Right renal pelvis (tissue), 4 donors: ENCODE measurements around the gene YPEL4. TPM values are rescaled to one million over a fixed set of nuclear protein-coding genes. Genes with fewer than 3 reads are reported as not detected.
"Not testable (repeated sequence)": the region's sequence is repeated elsewhere in the genome, so short reads cannot be mapped to it uniquely, and the experiment has no call there.

Source experiments
- DNase-seq, 4 donors: peaks; one replicate each; pipeline ENCODE4 v3.0.0-alpha.2; 2013; ENCODE audit warnings: low read depth in 4 of 4, low spot score in 3 of 4, missing footprints in 1 of 4
- polyA plus RNA-seq, 4 donors: library from polyadenylated mRNA; unstranded; fragments of 120-200 nt; gene quantifications; one replicate each; pipeline ENCODE4 v1.2.1, GENCODE V29; 2013; ENCODE audit not compliant: insufficient read length in 4 of 4

YPEL4 gene
- polyA plus RNA-seq, 4 donors, result 1.5 to 2.5 (median 1.8) TPM

GRCh38 chr11:57652230-57652629, 2.5 kb upstream of the YPEL4 start:
- DNase-seq, result not testable (repeated sequence)

- DNase-seq, result no peak
These were observed 1.7 kb upstream of the YPEL4 start for GRCh38 chr11:57651408-57651807.

- DNase-seq, result no peak
These were observed 1.0 kb upstream of the YPEL4 start for GRCh38 chr11:57650739-57651090.

- no peak for DNase-seq
These were observed 644 bp downstream of the YPEL4 start for GRCh38 chr11:57648801-57649735.

DNA sequence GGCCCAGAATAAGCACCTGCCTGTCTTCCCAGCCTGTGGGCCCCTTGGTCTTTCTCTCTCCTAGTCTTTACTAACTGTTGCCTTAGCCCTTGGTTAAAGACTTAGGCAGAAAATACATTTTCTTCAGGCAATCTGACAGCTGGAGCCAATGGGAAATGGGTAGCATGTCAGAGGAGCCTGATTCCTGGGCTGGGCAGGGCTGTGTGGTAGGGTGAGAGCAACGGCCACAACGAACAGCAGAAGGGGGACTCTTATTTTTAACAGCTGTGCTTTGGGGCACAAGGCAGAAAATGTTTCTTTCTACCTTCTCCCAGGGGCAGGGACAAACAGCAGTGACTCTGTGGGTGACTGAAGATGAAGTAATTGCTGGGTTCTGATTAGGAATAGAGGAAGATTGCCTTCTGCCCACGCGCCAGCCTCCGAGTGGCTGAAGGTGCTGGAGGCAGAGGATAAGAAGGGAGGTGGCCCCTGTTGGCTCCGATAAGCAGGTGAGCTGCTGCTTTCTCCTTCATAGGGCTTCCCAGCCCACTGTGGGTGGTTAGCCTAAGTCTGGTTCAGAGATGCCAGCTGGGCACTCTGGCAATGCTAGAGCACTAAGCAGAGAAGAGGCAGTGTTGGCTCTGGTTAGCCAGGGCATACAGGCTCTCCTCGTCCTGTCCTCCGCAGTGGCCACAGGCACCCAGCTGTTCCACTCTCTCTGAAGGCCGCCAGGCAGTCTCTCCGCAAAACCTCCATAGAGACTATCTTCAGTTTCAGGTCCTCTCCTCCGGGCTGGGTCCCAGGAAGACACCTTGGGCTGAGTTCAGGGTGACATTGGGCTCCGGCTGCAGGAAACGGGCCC, 1.5 kb downstream of the YPEL4 start:
- DNase-seq, result no peak

DNA sequence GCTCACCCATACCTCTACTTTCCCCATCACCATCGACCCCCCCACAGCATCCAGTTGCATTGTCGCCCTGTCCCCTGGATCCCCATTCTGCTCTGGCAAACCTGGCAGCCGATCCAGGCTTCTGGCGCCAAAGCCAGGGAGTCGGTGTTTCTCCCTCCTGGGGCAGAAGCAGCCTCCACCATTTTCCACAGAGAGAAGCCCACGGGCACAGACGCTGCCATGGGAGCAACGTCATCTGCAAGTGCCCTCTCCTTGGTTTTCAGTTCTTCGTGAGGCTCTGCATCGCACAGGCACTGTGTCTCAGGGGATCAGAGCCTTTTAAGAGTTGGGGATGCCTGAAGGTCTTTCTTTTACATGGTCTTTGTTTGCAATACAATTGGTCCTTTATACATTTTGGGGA, 2.3 kb downstream of the YPEL4 start:
- no peak for DNase-seq

DNA sequence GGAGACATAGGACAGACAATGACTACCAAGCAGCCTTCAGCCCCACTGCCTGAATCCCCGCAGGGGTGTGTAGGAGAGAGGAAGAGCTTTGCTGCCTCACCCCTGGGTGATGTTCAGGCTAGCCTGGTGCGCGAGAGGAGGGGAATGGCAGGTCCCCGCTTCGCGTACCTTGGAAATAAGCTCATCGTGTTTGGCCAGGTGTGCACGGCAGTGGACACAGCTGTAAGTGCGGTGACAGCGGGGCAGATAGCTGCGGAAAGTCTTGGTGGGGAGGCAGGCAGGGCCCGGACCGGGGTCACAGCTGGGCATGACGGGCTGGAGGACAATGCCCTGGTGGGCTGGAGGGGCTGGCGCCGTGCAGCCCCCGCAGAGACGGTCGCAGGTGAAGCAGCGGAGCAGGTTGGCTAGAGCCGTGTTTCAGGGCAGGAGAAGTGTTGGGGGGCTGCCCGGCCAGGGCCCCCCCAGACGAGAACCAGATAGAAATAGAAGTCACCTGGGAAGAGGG, 2.9 kb downstream of the YPEL4 start:
- no peak for DNase-seq

- DNase-seq, result no peak
These were observed 3.4 kb downstream of the YPEL4 start for GRCh38 chr11:57646194-57646798.

DNA sequence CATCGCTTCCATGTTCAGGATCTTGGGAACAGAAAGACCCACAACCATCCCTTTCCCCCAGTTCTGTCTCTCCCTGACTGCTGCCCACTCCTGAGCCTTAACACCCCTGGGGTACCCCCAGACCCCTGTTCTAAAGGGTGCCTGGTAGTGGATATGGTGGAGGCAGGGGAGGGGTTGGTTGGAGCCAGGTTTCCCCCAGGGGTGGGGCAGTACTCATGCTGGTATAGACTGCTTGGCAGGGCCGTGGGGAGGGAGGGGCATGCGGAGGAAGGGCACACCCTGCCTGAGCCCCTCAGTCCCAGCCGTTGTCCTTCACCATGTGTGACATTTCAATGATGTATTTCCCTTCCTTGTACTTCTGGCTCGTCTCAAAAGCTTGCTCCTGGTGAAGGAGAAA, 4.0 kb downstream of the YPEL4 start:
- DNase-seq, result no peak

DNA sequence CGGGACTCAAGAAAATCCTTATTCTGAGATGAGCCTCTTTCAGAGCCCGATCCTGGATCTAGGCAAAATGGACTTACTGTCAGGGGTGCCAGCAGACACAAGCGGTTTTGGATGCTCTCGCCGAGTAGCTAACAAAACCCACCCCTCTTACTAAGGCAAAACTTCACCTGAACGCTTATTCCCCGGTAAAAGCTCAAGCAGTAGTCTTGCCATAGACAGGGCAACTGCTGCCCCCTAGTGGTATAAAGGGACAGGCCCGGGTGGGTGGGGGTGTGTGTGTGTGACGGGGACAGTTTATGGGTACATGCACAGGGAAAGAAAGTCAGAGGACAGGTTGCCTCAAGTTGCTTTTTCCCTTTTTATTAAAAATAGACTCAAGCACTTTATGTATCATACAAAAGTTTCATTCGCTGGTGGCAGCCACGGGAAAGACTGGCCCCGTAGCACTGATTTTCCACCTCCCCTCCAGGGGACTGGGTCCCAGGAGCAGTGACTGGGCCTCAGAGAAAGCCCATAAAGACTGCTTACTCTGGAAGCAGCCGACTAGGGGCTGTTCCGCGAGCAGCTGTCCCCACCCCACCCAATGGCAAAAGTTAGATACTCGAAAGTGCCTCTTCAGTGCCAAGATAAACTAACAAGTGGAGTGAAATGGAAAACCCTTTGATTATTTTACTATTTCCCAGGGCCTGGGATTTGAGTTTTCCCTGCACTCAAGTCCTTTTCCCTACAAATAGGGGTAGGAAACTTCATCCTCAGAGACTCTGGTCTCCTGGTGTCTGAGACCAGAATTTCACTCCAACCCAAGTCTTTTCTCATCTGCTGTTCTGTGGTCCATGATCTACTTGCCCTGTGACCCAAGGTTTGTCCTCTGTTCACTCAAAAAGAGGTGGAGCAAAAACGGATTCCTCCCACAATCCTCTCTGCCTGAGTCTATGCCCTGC, 4.7 kb downstream of the YPEL4 start:
- DNase-seq, result no peak

- DNase-seq, result no peak
These were observed 5.9 kb downstream of the YPEL4 start for GRCh38 chr11:57643802-57644201.

- DNase-seq, result no peak
These were observed 8.5 kb downstream of the YPEL4 start for GRCh38 chr11:57641011-57641807.

DNA sequence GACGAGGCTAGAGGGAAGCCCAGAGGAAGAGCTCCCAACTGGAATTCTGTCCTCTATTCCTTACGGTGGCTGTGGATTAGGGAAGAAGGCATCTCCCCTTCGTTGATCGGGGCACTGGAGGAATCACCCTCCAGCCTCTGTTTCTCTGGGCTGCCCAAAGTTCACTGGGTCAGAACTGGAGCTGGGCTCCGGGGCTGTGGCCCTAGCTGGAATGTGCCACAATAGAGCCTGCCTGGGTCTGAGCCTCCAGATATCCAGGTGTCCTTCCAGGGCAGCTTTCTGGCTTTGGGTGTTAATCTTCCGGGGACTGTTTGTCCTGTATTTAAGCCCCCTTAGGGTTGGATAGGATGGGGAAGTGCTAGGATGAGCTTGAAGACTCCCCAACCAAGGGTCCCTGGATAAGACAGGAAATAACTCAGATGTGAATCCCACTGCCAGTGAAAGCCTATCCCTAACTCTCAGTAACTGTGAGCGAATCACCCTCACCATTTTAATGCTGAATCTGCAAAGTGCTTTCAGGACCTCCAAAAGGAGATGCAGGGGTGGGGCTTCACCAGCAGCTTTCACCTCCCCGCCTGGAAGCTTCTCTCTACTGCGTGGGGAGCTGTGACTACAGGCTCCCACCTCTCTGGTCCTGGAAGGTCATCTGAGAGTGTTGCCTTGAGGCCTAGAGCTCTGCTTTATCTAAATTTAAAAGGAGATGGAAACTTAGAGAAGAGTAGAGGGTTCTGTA, 9.5 kb downstream of the YPEL4 start:
- no peak for DNase-seq

DNA sequence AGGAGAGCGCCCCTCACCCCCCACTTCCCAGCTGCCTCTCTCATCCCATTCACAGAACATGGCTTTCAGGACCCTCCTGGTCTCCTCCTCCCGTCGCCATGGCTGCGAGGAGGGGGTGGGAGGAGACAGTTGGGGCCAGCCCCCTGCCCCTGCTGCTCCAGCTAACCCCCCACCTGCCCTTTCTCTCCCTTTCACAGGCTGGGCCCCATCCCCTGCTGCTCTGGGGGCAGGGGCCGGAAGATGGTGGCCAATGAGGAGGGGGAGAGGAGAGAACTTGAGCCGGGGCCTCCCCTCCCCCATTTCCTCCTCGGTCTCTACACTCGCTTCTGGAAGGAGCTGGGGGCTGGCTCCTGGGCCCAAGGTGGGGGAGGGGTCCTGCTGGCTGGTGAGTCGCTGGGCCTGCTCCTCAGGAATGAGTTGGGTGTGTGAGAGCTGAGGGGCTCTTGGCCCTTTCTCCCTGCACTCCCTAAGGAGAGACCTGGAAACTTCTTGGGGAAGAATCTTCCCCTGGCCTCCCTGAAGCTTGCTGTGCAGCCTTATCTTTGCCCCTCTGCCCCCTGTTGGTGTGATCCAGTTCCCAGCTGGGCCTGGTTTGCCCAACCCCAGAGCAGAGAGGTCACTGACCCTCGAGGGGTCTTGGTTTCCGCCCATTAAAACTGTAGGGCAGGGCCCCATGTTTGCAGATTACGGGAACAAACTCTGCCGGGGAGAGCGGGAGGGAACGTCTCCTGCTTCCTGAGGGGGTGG, 10.2 kb downstream of the YPEL4 start:
- DNase-seq, result peak; percentile 80 to 93 (median 89)

DNA sequence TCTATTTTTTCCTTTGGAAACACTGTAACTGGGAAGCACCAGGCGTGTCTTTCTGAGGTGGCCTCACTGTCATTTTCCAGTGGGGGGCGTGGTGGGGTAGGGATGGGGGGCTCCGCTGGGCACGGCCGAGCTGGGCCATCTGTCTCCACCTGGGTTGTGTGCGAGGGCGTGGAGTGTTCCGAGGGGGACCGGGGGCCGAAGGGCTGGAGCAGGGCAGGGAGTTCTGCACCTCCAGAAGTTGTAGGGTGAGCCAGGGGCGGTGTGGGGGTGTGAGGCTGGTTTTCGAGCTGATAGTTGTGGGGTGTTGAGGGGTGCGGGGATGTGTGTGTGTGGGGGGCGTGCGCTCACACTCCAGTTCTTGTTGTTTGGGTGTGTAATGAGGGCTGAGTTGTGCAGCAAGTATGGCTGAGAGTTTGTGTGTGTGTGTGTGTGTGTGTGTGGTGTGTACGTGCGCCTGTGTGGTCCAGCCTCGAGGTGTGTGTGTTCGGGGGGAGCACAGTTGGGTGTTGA, 10.8 kb downstream of the YPEL4 start:
- no peak for DNase-seq

DNA sequence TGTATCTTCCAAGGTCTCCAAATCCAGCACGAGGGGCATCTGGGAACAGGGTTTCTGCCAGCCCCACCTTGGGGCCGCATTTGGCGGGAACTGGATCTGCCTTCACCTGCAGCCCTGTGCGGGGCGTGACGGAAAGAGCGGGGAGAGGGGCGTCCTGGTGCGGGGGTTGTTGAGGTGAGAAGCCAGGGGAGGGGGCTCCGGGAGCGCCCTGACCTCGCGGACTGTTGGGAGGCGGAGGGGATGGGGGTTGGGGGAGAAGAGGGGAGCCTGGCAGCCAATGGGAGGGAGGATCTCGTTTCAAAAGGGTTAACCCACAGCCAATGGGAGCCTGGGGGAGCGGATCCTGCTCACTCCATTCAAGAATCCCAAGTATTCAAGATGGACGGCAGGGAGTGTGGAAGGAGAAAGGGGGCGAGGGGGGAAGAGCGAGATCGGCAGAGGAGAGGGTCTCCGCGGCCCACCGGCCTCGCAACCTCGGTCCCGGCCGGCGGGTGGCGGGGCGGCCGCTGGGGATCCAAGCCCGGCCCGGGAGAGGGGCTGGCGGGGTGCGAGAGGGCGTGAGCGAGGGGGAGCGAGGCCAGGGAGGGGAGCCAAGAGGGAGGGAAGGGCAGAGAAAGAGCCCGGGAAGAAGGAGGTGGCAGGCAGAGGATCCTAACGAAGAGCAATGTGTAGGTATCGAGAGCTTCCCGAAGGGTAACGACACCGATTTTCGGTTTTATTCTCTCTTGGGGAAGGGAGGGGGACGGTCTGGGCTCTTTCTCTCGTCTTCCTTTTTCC, 11.5 kb downstream of the YPEL4 start:
- peak in 3 of 4 donors; percentile 82 to 90 (median 86) for DNase-seq

- no peak for DNase-seq
These were observed 12.1 kb downstream of the YPEL4 start for GRCh38 chr11:57637626-57638004.
